Activated CD4-positive, alpha-beta T cell treated with anti-CD3 and anti-CD28 coated beads, Interleukin-10, Interleukin-2, amounts not matched to agents 100 ng/mL and 50 ng/mL, durations not matched to agents 16 hours and 8 hours (primary cell): ENCODE measurements around the gene GALM.
A peak's percentile ranks its signal among the peaks of the same experiment; 100 is the strongest.
"Not testable (repeated sequence)": the region's sequence is repeated elsewhere in the genome, so short reads cannot be mapped to it uniquely, and the experiment has no call there.

ENCODE experiments used
- DNase-seq: peaks from one replicate; pipeline ENCODE4 v3.0.0-alpha.2; 2020

The GALM gene

GRCh38 chr2:38665854-38666555 lies at the start of gene GALM:
Gene GALM (plus strand): TSS chr2:38666114. CDS start chr2:38666162, 48 bp downstream.
- peak; percentile 90 for DNase-seq

- DNase-seq, result no peak
Measured at GRCh38 chr2:38617301-38617700, 48.6 kb upstream of the GALM start.

GRCh38 chr2:38619458-38620164 lies 46.3 kb upstream of the GALM start:
- DNase-seq, result no peak

- no peak for DNase-seq
Measured at GRCh38 chr2:38620282-38620977, 45.5 kb upstream of the GALM start.

- no peak for DNase-seq
Measured at GRCh38 chr2:38621018-38621417, 44.9 kb upstream of the GALM start.

- DNase-seq, result no peak
Measured at GRCh38 chr2:38622210-38622609, 43.7 kb upstream of the GALM start.

- DNase-seq, result peak; percentile 70
Measured at GRCh38 chr2:38626326-38627035, 39.4 kb upstream of the GALM start.

- DNase-seq, result no peak
Measured at GRCh38 chr2:38627391-38627790, 38.5 kb upstream of the GALM start.

GRCh38 chr2:38629684-38630083 lies 36.2 kb upstream of the GALM start:
- DNase-seq, result no peak

GRCh38 chr2:38631976-38632375 lies 33.9 kb upstream of the GALM start:
- no peak for DNase-seq

GRCh38 chr2:38632980-38633379 lies 32.9 kb upstream of the GALM start:
- no peak for DNase-seq

- DNase-seq, result no peak
Measured at GRCh38 chr2:38633895-38634294, 32.0 kb upstream of the GALM start.

- no peak for DNase-seq
Measured at GRCh38 chr2:38634684-38635083, 31.2 kb upstream of the GALM start.

GRCh38 chr2:38635139-38635538 lies 30.8 kb upstream of the GALM start:
- DNase-seq, result no peak

GRCh38 chr2:38636069-38636468 lies 29.8 kb upstream of the GALM start:
- no peak for DNase-seq

- not testable (repeated sequence) for DNase-seq
Measured at GRCh38 chr2:38642373-38643017, 23.4 kb upstream of the GALM start.

GRCh38 chr2:38643021-38643671 lies 22.8 kb upstream of the GALM start:
- DNase-seq, result no peak

- peak; percentile 75 for DNase-seq
Measured at GRCh38 chr2:38643683-38644511, 22.0 kb upstream of the GALM start.

GRCh38 chr2:38648107-38648761 lies 17.7 kb upstream of the GALM start:
- DNase-seq, result peak; percentile 76

- DNase-seq, result no peak
Measured at GRCh38 chr2:38649176-38649728, 16.7 kb upstream of the GALM start.
